ENCODE measurements around the gene P2RX3.

P2RX3 gene

GRCh38 chr11:57348636-57349313 lies 10.6 kb downstream of the P2RX3 start:
- TF ChIP-seq CTCF (IDR thresholded peaks at IDR 0.05; ENCODE audit: low read depth, low read length): no peak
- H3K4me3 ChIP-seq (ENCODE audit: low read depth, low read length): no peak overlapping the region
- in situ Hi-C loops (cut with HindIII; ENCODE audit: low sequenced_read_pairs): no loop called here
- DNase-seq (ENCODE audit: low read depth, low spot score): no peak

GRCh38 chr11:57349491-57350274 lies 11.5 kb downstream of the P2RX3 start:
- in situ Hi-C loops (cut with HindIII; ENCODE audit: low sequenced_read_pairs): no loop called here
- TF ChIP-seq CTCF (IDR thresholded peaks at IDR 0.05; ENCODE audit: low read depth, low read length): peak; percentile 93
- DNase-seq (ENCODE audit: low read depth, low spot score): peak; percentile 36

GRCh38 chr11:57353036-57353435 lies 14.9 kb downstream of the P2RX3 start:
- in situ Hi-C loops (cut with HindIII; ENCODE audit: low sequenced_read_pairs): no loop called here

More at GRCh38 chr11:57349491-57350274, 11.5 kb downstream of the P2RX3 start:
- no peak overlapping the region for H3K4me3 ChIP-seq (ENCODE audit: low read depth, low read length)

GRCh38 chr11:57353446-57353845 lies 15.3 kb downstream of the P2RX3 start:
- in situ Hi-C loops (cut with HindIII; ENCODE audit: low sequenced_read_pairs): no loop called here
- DNase-seq (ENCODE audit: low read depth, low spot score): no peak
- no peak for TF ChIP-seq CTCF (IDR thresholded peaks at IDR 0.05; ENCODE audit: low read depth, low read length)
- no peak overlapping the region for H3K4me3 ChIP-seq (ENCODE audit: low read depth, low read length)

More at GRCh38 chr11:57353036-57353435, 14.9 kb downstream of the P2RX3 start:
- H3K4me3 ChIP-seq (ENCODE audit: low read depth, low read length): no peak overlapping the region
- no peak for TF ChIP-seq CTCF (IDR thresholded peaks at IDR 0.05; ENCODE audit: low read depth, low read length)
- DNase-seq (ENCODE audit: low read depth, low spot score): no peak

GRCh38 chr11:57353852-57354251 lies 15.7 kb downstream of the P2RX3 start:
- no peak for DNase-seq (ENCODE audit: low read depth, low spot score)
- H3K4me3 ChIP-seq (ENCODE audit: low read depth, low read length): no peak overlapping the region
- TF ChIP-seq CTCF (IDR thresholded peaks at IDR 0.05; ENCODE audit: low read depth, low read length): no peak
- in situ Hi-C loops (cut with HindIII; ENCODE audit: low sequenced_read_pairs): no loop called here

- DNase-seq (ENCODE audit: low read depth, low spot score): no peak
- no peak for TF ChIP-seq CTCF (IDR thresholded peaks at IDR 0.05; ENCODE audit: low read depth, low read length)
- in situ Hi-C loops (cut with HindIII; ENCODE audit: low sequenced_read_pairs): no loop called here
- H3K4me3 ChIP-seq (ENCODE audit: low read depth, low read length): no peak overlapping the region
These were observed 16.5 kb downstream of the P2RX3 start for GRCh38 chr11:57354699-57355098.
